Vagina (tissue), 2 donors: Measurements from ENCODE around the gene XCR1.

Experiments
- CTCF ChIP-seq, 3 experiments: fragments of 450-650 bp in 2 of 3; fragments of 200-600 bp in 1 of 3; sonication (generic) in 1 of 3; IDR thresholded peaks; one replicate each; pipeline ENCODE4 v1.5.1; 2017 to 2019; ENCODE audit warnings: antibody characterized with exemption in 3 of 3, mild to moderate bottlenecking in 2 of 3, moderate library complexity in 2 of 3
- POLR2A ChIP-seq, 2 donors: fragments of 450-650 bp; IDR thresholded peaks; one replicate each; pipeline ENCODE4 v1.6.1; 2017; ENCODE audit warnings: antibody characterized with exemption in 2 of 2, mild to moderate bottlenecking in 2 of 2, moderate library complexity in 2 of 2

- TF ChIP-seq CTCF (IDR thresholded peaks at IDR 0.05) (no peak), POLR2A (IDR thresholded peaks at IDR 0.05) (no peak)
Measured at GRCh38 chr3:46058981-46059380, 31.7 kb upstream of the XCR1 start.
